DND-41 (cell line): ENCODE measurements around the gene PRRX2.

Source experiments
- ATAC-seq: fragments of 200-7000 bp; cut with Tn5 transposase; 3 replicates; pipeline ENCODE4 v1.9.1; 2021; ENCODE audit warnings: low read depth; ENCODE audit not compliant: insufficient read depth
- DNase-seq: peaks from one replicate; pipeline ENCODE4 v3.0.0-alpha.2; 2020
- H2AFZ ChIP-seq: 2 replicates; pipeline ENCODE4 v1.6.0; 2012; ENCODE audit warnings: low read depth, low read length
- H3K27ac ChIP-seq: 2 replicates; pipeline ENCODE4 v1.5.1; 2012; ENCODE audit warnings: low read length, inconsistent platforms
- H3K27me3 ChIP-seq: fragments of 200-600 bp; sonication (generic); 2 replicates; pipeline ENCODE4 v1.6.0; 2012; ENCODE audit warnings: low read length, mild to moderate bottlenecking, inconsistent platforms; ENCODE audit not compliant: insufficient read depth, poor library complexity
- H3K36me3 ChIP-seq: 2 replicates; pipeline ENCODE4 v1.5.1; 2012; ENCODE audit warnings: low read length, inconsistent platforms; ENCODE audit not compliant: insufficient read depth
- H3K4me1 ChIP-seq: 2 replicates; pipeline ENCODE4 v1.5.1; 2012; ENCODE audit warnings: mild to moderate bottlenecking, low read length; ENCODE audit not compliant: insufficient read depth
- H3K4me2 ChIP-seq: 2 replicates; pipeline ENCODE4 v1.6.0; 2012; ENCODE audit warnings: mild to moderate bottlenecking, moderate library complexity, low read length, inconsistent platforms; ENCODE audit not compliant: insufficient read depth
- H3K4me3 ChIP-seq, 2 experiments: fragments of 200-600 bp in 1 of 2; shearing (Covaris generic) in 1 of 2; 2 replicates each; pipeline ENCODE4 v1.5.1; 2012 to 2016; ENCODE audit warnings: inconsistent platforms in 2 of 2, low read length in 2 of 2, mild to moderate bottlenecking in 2 of 2, low read depth in 1 of 2, moderate library complexity in 1 of 2
- H3K79me2 ChIP-seq: 2 replicates; pipeline ENCODE4 v1.6.0; 2012; ENCODE audit warnings: low read length, inconsistent platforms; ENCODE audit not compliant: insufficient read depth
- H3K9ac ChIP-seq: 2 replicates; pipeline ENCODE4 v1.6.0; 2012; ENCODE audit warnings: low read depth, mild to moderate bottlenecking, inconsistent platforms, low read length, moderate library complexity
- H3K9me3 ChIP-seq: 2 replicates; pipeline ENCODE4 v1.5.1; 2012; ENCODE audit warnings: low read length, moderate library complexity, mild to moderate bottlenecking, inconsistent platforms; ENCODE audit not compliant: insufficient read depth, severe bottlenecking
- H4K20me1 ChIP-seq: 2 replicates; pipeline ENCODE4 v1.6.0; 2012; ENCODE audit warnings: low read length; ENCODE audit not compliant: insufficient read depth
- EZH2 ChIP-seq: IDR thresholded peaks from 3 replicates; pipeline ENCODE4 v1.6.1; 2012; ENCODE audit warnings: borderline replicate concordance, low read depth, mild to moderate bottlenecking, moderate library complexity, low read length, inconsistent platforms; ENCODE audit not compliant: severe bottlenecking
- TF ChIP-seq, protein P1 (sequence below): IDR thresholded peaks from 2 replicates; pipeline ENCODE4 v1.5.1; 2012; ENCODE audit warnings: borderline replicate concordance, low read length, moderate library complexity, mild to moderate bottlenecking; ENCODE audit not compliant: poor library complexity, severe bottlenecking; ENCODE audit errors: extremely low read depth

Gene PRRX2

DNA sequence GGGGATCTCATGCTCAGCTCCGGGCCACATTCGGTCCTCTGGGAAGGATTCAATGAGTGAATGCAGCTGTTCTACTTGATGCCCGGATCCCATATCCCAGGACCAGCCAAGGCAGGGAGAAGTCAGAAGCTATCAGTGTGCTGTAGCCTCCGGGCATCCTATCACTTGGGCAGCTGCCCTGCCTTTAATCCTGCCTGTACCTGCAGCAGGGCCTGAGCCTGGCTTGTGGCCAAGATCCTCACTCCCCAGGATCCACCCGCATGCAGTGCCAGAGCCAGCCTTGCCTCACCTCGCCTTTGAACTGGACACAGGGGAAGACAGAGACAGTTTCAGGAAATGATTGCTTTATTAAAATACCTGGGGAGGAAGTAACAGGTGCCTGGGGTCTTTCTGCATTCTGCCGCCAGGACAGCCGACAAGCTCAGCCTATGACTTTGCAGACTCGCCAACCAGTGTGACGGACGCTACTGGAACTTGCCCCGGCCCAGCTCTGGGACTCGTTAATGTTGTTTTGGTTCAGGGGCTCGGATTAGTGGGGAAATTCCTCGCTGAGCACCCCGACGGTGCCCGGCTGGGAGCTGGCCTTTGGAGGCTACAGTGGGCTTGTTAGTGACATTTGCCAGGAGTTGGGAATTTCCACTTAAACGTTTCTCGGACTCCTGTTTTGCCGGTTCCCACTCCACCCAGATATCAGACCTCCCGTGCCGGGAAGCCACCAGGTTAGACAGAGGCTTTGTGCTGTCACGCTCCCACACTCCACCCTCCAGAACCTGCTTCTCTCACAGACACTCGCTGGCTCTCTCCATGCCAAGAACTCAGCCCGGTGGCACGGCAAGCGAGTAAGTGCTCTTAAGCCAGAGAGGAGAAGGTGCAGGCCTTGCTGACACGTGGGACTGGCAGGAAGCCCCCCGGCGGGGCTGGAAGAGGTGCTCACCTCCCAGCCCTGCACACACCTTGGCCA is 86.7 kb downstream of the PRRX2 start:
- ATAC-seq, result no peak
- no peak overlapping the region for H3K4me2 ChIP-seq
- no peaks in the 10 kb centered on the region for H3K79me2 ChIP-seq
- no peak overlapping the region for H2AFZ ChIP-seq
- no peaks in the 10 kb centered on the region for H3K36me3 ChIP-seq
- no peaks in the 10 kb centered on the region for H4K20me1 ChIP-seq
- no peak for DNase-seq
- TF ChIP-seq EZH2, result no peak
- TF ChIP-seq, protein P1, sequence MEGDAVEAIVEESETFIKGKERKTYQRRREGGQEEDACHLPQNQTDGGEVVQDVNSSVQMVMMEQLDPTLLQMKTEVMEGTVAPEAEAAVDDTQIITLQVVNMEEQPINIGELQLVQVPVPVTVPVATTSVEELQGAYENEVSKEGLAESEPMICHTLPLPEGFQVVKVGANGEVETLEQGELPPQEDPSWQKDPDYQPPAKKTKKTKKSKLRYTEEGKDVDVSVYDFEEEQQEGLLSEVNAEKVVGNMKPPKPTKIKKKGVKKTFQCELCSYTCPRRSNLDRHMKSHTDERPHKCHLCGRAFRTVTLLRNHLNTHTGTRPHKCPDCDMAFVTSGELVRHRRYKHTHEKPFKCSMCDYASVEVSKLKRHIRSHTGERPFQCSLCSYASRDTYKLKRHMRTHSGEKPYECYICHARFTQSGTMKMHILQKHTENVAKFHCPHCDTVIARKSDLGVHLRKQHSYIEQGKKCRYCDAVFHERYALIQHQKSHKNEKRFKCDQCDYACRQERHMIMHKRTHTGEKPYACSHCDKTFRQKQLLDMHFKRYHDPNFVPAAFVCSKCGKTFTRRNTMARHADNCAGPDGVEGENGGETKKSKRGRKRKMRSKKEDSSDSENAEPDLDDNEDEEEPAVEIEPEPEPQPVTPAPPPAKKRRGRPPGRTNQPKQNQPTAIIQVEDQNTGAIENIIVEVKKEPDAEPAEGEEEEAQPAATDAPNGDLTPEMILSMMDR, result no peak
- no peak overlapping the region for H3K27ac ChIP-seq
- no peak overlapping the region for H3K4me3 ChIP-seq
- no peaks in the 10 kb centered on the region for H3K4me1 ChIP-seq
- no peak overlapping the region for H3K9ac ChIP-seq
- peaks cover 3% of the 10 kb centered on the region for H3K27me3 ChIP-seq
- no peaks in the 10 kb centered on the region for H3K9me3 ChIP-seq

DNA sequence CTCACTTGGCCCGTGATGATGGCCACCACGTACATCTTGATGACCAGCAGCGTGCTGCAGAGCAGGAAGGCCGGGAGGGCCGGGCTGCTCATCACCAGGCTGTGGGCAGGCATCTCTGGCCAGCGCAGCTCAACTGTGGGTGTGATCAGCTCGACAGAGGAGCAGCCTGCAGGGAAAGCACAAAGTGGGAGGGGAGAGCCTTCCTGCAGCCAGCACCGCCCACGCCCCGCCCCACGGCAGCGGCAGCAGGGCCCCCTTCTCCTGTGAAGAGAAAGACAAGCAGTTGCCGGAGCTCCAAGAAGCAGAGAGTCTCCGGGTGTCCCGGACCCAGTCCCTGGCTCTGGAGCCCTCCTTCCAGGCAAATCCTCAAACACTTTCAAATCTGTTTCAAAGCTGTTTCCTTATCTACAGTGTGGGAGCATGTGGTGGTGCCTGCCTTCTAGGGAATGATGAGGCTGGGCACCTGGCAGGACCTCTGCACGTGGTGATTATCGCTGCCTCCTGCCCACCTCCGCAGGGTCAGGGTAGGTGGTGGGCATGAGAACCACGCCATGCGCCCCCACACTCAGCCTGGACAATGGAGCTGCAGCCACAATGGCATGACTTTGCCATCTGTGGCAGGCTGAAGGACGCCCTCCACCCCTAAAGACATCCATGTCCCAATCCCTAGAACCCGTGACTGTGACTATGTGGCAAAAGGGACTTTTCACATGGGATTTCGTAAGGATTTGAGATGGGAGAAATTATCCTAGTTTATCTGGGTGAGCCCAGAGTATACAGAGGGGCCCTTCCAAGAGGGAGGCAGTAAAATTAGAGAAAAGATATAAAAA is 87.7 kb downstream of the PRRX2 start, which contains the start of gene PTGES:
TSS of gene PTGES (minus strand) at position 143 of the 830 bp plus-strand sequence. CDS start at position 113, 30 bp downstream.
- Histone ChIP-seq H3K27me3 (peaks cover 3% of the 10 kb centered on the region), H3K4me1 (no peaks in the 10 kb centered on the region), H3K4me2 (no peak within 1 kb of the TSS), H4K20me1 (no peaks in the 10 kb centered on the region), H3K27ac (no peak within 1 kb of the TSS), H2AFZ (no peak within 1 kb of the TSS), H3K79me2 (no peaks in the 10 kb centered on the region), H3K36me3 (no peaks in the 10 kb centered on the region), H3K9ac (no peak within 1 kb of the TSS), H3K4me3 (no peak within 1 kb of the TSS), H3K9me3 (no peaks in the 10 kb centered on the region)
- TF ChIP-seq EZH2, result no peak
- TF ChIP-seq, protein P1, result no peak
- DNase-seq, result peak; percentile 53
- ATAC-seq, result peak; percentile 81

DNA sequence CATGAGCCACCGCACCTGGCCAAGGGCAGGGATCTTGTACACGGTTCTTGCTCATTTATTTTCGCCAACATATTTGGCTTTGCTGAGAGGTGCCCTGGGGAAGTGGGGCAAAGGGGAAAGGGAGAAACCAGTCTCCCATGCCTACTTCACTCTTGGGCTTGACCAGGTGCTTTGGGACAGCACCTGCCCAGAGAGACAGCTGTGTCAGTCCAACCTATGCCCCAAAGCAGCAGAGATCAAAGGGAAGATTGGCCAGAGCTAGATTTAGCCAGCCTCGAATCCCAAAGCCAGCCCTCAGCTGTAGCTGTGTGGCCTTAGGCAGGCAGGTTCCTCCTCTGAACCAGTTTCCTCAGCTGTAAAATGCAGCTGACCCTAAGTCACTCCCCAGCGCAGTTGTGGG is 89.7 kb downstream of the PRRX2 start:
- ATAC-seq, result no peak

More for the DNA sequence above, 89.7 kb downstream of the PRRX2 start:
- Histone ChIP-seq H3K27ac (no peak overlapping the region), H3K4me1 (no peaks in the 10 kb centered on the region), H3K79me2 (no peaks in the 10 kb centered on the region), H3K9me3 (no peaks in the 10 kb centered on the region), H3K4me2 (no peak overlapping the region), H3K4me3 (no peak overlapping the region), H4K20me1 (no peaks in the 10 kb centered on the region), H3K27me3 (peaks cover 3% of the 10 kb centered on the region), H2AFZ (no peak overlapping the region), H3K9ac (no peak overlapping the region), H3K36me3 (no peaks in the 10 kb centered on the region)
- DNase-seq, result no peak
- no peak for TF ChIP-seq EZH2
- TF ChIP-seq, protein P1, result no peak
